HG03469 (cell line): ENCODE measurements around the gene IMPA2.

Source experiments
- ATAC-seq: cut with Tn5 transposase; IDR thresholded peaks from one replicate; pipeline ENCODE4 v1.9.1; 2021; ENCODE audit warnings: mild to moderate bottlenecking, moderate library complexity, moderate number of reproducible peaks; ENCODE audit not compliant: unreplicated experiment

Gene IMPA2

DNA sequence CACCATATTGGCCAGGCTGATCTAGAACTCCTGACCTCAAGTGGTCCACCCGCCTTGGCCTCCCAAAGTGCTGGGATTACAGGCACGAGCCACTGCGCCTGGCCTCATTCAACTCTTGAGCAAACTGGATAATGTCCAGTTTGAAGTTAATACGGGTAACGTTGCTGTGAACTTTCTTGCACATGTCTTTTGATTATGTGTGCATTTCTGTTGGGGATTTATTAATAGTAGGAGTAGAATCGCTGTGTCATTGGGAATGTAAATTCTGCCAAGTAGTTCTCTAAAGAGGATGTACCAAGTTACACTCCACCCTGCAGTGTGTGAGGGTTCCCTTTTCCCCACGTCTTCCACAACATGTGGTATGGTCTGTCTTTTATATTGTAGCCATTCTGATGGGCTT is 6.2 kb downstream of the IMPA2 start:
- ATAC-seq = no peak

GRCh38 chr18:11989174-11989573 is 7.9 kb downstream of the IMPA2 start:
- no peak for ATAC-seq

- no peak for ATAC-seq
These were observed 8.7 kb downstream of the IMPA2 start for GRCh38 chr18:11989966-11990380.

DNA sequence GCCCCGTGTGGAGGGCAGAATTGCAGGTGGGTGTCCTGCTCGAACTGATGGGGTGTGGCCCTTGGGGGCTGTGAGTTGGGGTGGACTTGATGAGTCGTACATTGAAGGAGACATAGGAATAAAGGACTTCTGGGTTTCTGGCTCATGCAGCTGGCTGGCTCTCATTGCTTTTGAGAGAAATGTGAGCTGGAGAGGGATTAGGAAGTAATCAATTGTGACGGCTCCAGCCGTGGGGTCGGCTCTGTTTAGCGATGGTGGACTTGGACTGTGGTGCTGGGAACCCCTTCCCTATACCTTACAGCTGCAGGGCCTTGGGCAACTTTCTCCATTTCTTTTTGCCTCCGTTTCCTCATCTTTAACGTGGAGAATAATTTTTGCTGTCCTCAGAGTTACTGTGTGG is 9.2 kb downstream of the IMPA2 start:
- no peak for ATAC-seq

- ATAC-seq = no peak
These were observed 9.9 kb downstream of the IMPA2 start for GRCh38 chr18:11991021-11991795.

- ATAC-seq = no peak
These were observed 10.9 kb downstream of the IMPA2 start for GRCh38 chr18:11992096-11992790.

- no peak for ATAC-seq
These were observed 12.1 kb downstream of the IMPA2 start for GRCh38 chr18:11993264-11993916.

DNA sequence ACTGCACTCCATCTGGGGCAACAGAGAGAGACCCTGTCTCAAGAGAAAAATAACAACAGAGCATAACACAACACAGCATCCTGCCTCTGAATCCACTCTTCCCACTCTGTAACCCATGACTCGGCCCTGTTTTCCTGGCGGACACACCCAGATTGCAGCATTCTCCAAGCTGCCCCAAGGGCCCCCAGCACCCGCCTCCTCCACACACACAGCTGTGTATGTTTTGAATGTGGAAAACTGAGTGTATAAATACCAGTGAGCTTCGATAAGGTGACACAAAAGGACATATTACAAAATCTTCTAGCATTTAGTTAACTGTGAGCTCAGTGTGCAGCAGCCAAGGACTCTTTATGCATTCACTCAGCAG is 13.0 kb downstream of the IMPA2 start:
- ATAC-seq = no peak

DNA sequence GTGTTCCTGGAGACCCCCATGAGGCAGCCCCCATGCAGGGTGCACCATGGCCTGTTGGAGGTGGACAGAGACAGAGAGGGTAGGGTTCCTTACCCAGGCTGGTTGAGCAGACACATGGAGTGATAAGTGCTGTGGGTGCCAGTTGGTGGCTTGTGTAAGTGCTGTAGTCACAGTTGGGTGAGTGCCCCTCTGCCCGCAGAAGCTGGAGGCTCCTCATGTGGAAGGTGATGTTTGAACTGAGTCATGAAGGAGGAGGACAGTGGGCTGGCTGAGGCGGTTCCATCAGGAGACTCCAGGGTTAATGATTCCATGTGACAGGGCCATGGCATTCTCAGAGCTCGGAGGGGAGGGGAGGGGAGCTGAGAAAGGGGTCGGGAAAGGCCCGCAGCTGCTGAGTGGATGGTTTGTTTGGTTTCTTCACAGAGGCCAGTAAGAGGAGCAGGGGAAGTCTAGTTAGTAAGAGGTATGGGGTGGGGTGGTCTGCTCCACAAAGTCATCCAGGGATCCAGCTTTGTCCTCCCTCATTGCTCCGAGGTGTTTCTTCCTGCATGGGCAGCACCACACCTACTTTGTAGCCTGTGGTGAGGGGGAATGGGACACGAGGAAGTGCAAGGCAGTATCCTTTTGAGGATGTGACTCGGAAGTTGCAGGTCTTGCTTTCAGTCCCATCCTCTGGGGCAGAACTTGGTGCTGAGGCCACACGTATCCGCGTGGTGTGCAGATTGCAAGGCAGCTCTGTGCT is 13.6 kb downstream of the IMPA2 start:
- ATAC-seq = no peak

DNA sequence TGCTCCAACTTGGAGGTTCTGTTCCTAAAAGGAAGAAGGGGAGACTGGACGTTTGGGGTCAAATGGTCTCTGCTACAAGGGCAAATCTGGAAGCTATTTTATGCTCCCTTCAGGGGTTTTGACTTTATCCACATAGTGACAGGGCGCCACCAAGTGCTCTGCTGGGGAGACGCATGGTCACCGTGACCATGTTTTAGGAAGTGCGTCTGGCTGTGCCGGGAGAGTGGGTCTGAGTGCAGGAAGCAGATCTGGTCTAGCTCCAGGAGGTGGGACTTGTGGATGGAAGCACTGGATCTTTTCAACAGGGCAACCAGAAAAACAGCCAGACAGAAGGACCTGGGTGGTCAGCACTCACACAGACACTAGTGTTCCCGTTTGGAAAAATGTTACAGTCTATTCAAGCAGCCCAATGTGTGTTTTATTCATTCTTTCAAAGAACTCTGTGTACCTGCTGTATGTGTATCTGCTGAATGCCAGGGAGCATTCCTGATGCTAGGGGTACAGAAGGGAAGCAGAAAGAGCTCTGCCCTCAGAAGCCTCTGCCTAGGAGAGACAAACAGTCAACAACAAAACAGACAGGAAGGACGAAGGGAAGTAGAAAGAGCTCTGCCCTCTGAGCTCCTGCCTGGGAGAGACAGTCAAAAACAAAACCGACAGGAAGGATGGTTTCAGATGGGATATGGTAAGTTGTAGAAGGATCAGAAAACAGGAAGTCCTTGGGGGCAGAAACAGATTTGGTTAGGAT is 14.3 kb downstream of the IMPA2 start:
- peak; percentile 88 for ATAC-seq

DNA sequence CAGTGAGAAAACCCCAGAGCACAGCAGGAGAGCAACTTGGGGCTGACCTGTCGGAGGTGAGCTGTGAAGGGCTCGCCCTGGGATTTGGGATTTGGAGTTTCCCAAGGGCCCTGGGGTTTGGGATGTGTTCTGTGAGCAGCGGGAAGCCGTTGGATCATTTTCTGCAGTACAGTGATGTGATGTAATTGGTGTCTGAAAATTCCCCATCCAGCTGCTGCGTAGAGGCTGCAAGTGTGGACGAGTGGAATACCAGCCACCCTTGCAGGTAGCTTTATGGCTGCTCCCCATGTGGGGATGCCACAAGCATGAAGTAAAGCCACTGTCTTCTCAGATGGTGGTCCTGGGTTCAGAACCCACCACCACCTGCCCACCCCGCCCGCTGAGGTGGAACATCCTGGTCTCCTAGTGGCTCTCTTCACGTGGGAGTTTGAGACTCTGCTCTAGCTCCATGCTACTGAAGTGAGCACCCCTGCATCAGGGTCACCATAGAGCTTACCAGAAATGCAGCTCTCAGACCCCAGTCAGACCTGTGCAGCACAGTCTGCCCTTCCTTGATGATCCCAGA is 15.0 kb downstream of the IMPA2 start:
- ATAC-seq = no peak

DNA sequence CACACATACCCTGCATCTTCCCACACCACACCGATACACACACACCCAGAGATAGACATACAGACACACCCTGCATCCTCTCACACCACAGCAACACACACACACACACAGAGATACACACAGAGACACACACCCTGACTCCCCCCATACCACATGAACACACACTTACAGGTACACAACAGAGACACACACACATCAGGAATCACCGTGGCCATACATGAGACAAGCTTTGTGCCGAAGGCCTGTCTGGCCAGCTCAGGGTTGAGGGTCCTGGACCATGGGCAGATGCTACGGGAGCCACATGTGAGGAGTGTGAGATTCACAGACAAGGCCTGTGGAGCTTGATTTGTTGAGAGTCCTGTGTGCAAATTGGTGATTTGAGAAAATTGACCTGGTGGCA is 15.6 kb downstream of the IMPA2 start:
- no peak for ATAC-seq

GRCh38 chr18:11997466-11997865 is 16.2 kb downstream of the IMPA2 start:
- ATAC-seq = no peak

DNA sequence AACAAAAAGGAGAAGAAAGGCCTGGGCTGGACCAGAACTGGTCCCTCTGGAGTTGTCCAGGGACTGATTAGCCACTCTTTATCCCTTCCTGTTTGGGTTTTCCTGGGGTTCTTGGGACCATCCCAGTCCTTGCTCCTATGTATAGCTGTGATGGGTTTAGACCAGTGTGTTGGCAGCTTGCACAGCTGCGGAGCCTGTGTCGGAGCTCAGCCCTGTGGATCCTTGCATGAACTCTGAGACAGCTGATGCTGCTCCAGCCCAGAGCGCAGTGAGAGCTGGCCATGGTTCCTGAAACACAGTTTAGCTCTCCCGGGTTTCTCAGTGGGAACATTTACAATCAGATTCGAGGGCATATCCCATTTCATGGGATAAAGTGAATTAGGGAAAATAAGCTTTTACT is 16.9 kb downstream of the IMPA2 start:
- ATAC-seq = no peak

- ATAC-seq = no peak
These were observed 18.1 kb downstream of the IMPA2 start for GRCh38 chr18:11999429-11999828.

DNA sequence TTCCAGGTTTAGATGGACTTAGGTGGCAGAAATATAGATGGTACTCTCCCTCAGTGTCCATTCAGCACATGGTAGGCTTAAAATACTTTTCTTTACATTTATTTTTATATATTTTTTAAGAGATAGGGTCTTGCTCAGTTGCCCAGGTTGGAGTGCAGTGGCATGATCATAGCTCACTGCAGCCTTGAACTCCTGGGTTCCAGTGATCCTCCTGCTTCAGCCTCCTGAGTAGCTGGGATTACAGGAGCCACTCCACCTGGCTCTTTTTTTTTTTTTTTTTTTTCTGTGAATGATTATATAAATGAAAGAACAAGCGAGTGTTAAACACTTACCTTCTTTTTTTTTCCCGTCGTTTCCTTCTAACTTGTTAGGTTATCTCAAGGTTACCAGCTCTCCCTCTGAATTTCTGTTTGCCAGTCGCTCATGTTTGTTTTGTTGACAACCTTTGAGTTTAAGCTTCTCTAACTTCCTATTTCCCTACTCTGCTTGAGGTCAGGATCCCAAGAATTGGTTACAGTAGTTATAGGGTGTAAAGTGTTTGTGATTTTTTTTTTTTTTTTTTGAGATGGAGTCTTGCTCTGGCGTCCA is 18.9 kb downstream of the IMPA2 start:
- ATAC-seq = no peak

- ATAC-seq = no peak
These were observed 20.1 kb downstream of the IMPA2 start for GRCh38 chr18:12001421-12001820.

DNA sequence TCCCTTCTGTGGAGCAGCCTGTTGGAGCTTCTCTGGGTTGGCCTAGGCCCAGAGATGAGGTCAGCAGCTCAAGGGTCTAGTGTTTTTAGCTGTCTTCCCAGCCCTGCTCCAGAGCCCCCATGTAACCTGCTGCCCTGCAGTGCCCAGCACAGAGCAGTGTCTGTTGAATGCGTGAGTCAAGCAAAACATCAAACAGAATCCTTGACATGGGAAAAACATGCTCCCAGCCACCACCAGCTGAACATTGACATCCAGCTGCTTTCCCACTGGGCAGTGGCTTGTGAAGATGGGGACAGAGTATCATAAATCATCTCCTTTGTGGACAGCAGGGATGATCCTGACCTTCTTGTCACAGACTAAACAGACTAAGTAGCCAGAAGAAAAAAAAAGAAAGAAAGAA is 22.6 kb downstream of the IMPA2 start:
- no peak for ATAC-seq

DNA sequence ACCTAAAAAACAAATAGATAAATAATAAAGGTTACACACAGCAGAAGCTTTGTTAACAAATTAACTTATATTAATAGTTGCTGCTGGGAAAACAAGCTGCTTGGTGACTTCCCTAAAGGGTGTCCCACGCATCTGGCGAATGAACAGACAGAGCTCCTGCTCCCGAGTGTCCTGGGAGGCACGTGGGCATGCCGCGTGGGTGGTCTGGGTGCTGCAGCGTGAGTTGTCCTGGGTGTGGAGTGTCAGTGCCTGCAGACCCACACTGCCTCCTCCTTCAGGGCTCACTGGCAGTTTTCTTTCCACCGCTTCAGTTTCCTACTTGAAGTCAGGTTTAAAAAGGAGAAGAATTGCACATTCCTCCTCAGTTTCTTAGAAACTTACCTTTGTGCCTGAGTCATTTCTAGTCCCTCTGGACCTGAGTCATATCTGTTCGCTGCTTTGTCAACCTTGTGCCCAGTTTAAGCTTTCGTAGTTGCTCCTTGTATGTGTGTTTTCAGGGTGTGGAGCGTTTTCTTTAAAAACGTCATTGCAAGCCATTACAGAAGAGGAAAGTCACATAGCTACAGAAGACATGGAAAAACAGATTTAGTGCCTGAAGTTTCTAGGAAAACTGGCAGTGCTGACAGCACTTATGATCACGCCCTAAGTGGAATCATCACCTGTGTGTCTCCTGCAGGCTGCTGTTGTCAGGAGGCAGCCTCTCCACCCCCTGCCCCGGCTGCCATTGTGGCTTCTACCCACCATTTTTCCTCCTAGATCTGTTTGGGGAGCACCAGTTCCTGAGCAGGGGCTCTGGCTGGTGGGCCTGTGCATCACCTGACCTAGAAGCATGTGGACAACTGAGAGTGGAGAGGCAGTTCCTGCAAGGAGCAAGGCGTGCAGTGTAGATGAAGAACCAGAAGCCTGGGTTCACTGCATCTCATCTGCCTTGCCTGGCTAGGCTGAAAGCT is 24.5 kb downstream of the IMPA2 start:
- ATAC-seq = no peak
